ENCODE results near the gene NOTCH2.

The NOTCH2 gene

GRCh38 chr1:119893827-119894700 lies 175.4 kb downstream of the NOTCH2 start:
- no peak overlapping the region for H3K4me3 ChIP-seq (ENCODE audit: low read depth in 1 of 2, low read length in 2 of 2)
- H3K9me3 ChIP-seq (ENCODE audit: low read length) = no peaks in the 10 kb centered on the region
- no peak overlapping the region for H3K9ac ChIP-seq (ENCODE audit: low read length)
- H3K27ac ChIP-seq (ENCODE audit: low read depth, low read length) = no peak overlapping the region
- H3K36me3 ChIP-seq (ENCODE audit: insufficient read depth, low read length) = no peaks in the 10 kb centered on the region
- no peaks in the 10 kb centered on the region for H3K4me1 ChIP-seq (ENCODE audit: insufficient read depth, low read length)
- H3K27me3 ChIP-seq (ENCODE audit: control insufficient read depth in 1 of 2, insufficient read depth in 2 of 2, low read length in 2 of 2) = no peaks in the 10 kb centered on the region

GRCh38 chr1:119893238-119893791 lies 176.1 kb downstream of the NOTCH2 start:
- Histone ChIP-seq H3K9ac (ENCODE audit: low read length) (no peak overlapping the region), H3K4me1 (ENCODE audit: insufficient read depth, low read length) (no peaks in the 10 kb centered on the region), H3K27me3 (ENCODE audit: control insufficient read depth in 1 of 2, insufficient read depth in 2 of 2, low read length in 2 of 2) (no peaks in the 10 kb centered on the region), H3K9me3 (ENCODE audit: low read length) (no peaks in the 10 kb centered on the region), H3K27ac (ENCODE audit: low read depth, low read length) (no peak overlapping the region), H3K36me3 (ENCODE audit: insufficient read depth, low read length) (no peaks in the 10 kb centered on the region), H3K4me3 (ENCODE audit: low read depth in 1 of 2, low read length in 2 of 2) (no peak overlapping the region)

- Histone ChIP-seq H3K9ac (ENCODE audit: low read length) (no peak overlapping the region), H3K36me3 (ENCODE audit: insufficient read depth, low read length) (no peaks in the 10 kb centered on the region), H3K4me1 (ENCODE audit: insufficient read depth, low read length) (no peaks in the 10 kb centered on the region), H3K27me3 (ENCODE audit: control insufficient read depth in 1 of 2, insufficient read depth in 2 of 2, low read length in 2 of 2) (no peaks in the 10 kb centered on the region), H3K9me3 (ENCODE audit: low read length) (no peaks in the 10 kb centered on the region), H3K27ac (ENCODE audit: low read depth, low read length) (no peak overlapping the region), H3K4me3 (ENCODE audit: low read depth in 1 of 2, low read length in 2 of 2) (no peak overlapping the region)
Observed at GRCh38 chr1:119891386-119891785, 178.1 kb downstream of the NOTCH2 start.

- H3K9me3 ChIP-seq (ENCODE audit: low read length) = no peaks in the 10 kb centered on the region
Observed at GRCh38 chr1:119888476-119888875, 181.0 kb downstream of the NOTCH2 start.

GRCh38 chr1:119887427-119887826 lies 182.0 kb downstream of the NOTCH2 start:
- no peaks in the 10 kb centered on the region for H3K27me3 ChIP-seq (ENCODE audit: control insufficient read depth in 1 of 2, insufficient read depth in 2 of 2, low read length in 2 of 2)
- no peak overlapping the region for H3K4me3 ChIP-seq (ENCODE audit: low read depth in 1 of 2, low read length in 2 of 2)
- no peaks in the 10 kb centered on the region for H3K9me3 ChIP-seq (ENCODE audit: low read length)
- no peaks in the 10 kb centered on the region for H3K4me1 ChIP-seq (ENCODE audit: insufficient read depth, low read length)
- no peaks in the 10 kb centered on the region for H3K36me3 ChIP-seq (ENCODE audit: insufficient read depth, low read length)
- H3K9ac ChIP-seq (ENCODE audit: low read length) = no peak overlapping the region
- H3K27ac ChIP-seq (ENCODE audit: low read depth, low read length) = no peak overlapping the region

More at GRCh38 chr1:119888476-119888875, 181.0 kb downstream of the NOTCH2 start:
- Histone ChIP-seq H3K9ac (ENCODE audit: low read length) (no peak overlapping the region), H3K4me1 (ENCODE audit: insufficient read depth, low read length) (no peaks in the 10 kb centered on the region), H3K27ac (ENCODE audit: low read depth, low read length) (no peak overlapping the region), H3K36me3 (ENCODE audit: insufficient read depth, low read length) (no peaks in the 10 kb centered on the region), H3K27me3 (ENCODE audit: control insufficient read depth in 1 of 2, insufficient read depth in 2 of 2, low read length in 2 of 2) (no peaks in the 10 kb centered on the region), H3K4me3 (ENCODE audit: low read depth in 1 of 2, low read length in 2 of 2) (no peak overlapping the region)

GRCh38 chr1:119885903-119886783 lies 183.3 kb downstream of the NOTCH2 start:
- no peak overlapping the region for H3K9ac ChIP-seq (ENCODE audit: low read length)
- H3K27ac ChIP-seq (ENCODE audit: low read depth, low read length) = no peak overlapping the region
- no peaks in the 10 kb centered on the region for H3K9me3 ChIP-seq (ENCODE audit: low read length)

GRCh38 chr1:119884711-119885110 lies 184.8 kb downstream of the NOTCH2 start:
- Histone ChIP-seq H3K4me1 (ENCODE audit: insufficient read depth, low read length) (no peaks in the 10 kb centered on the region), H3K9me3 (ENCODE audit: low read length) (no peaks in the 10 kb centered on the region), H3K36me3 (ENCODE audit: insufficient read depth, low read length) (no peaks in the 10 kb centered on the region), H3K27me3 (ENCODE audit: control insufficient read depth in 1 of 2, insufficient read depth in 2 of 2, low read length in 2 of 2) (no peaks in the 10 kb centered on the region), H3K4me3 (ENCODE audit: low read depth in 1 of 2, low read length in 2 of 2) (no peak overlapping the region), H3K9ac (ENCODE audit: low read length) (no peak overlapping the region), H3K27ac (ENCODE audit: low read depth, low read length) (no peak overlapping the region)

More at GRCh38 chr1:119885903-119886783, 183.3 kb downstream of the NOTCH2 start:
- Histone ChIP-seq H3K27me3 (ENCODE audit: control insufficient read depth in 1 of 2, insufficient read depth in 2 of 2, low read length in 2 of 2) (no peaks in the 10 kb centered on the region), H3K36me3 (ENCODE audit: insufficient read depth, low read length) (no peaks in the 10 kb centered on the region), H3K4me3 (ENCODE audit: low read depth in 1 of 2, low read length in 2 of 2) (no peak overlapping the region), H3K4me1 (ENCODE audit: insufficient read depth, low read length) (no peaks in the 10 kb centered on the region)

- H3K27me3 ChIP-seq (ENCODE audit: control insufficient read depth in 1 of 2, insufficient read depth in 2 of 2, low read length in 2 of 2) = no peaks in the 10 kb centered on the region
- H3K27ac ChIP-seq (ENCODE audit: low read depth, low read length) = no peak overlapping the region
- no peaks in the 10 kb centered on the region for H3K4me1 ChIP-seq (ENCODE audit: insufficient read depth, low read length)
- H3K4me3 ChIP-seq (ENCODE audit: low read depth in 1 of 2, low read length in 2 of 2) = no peak overlapping the region
- no peak overlapping the region for H3K9ac ChIP-seq (ENCODE audit: low read length)
- no peaks in the 10 kb centered on the region for H3K36me3 ChIP-seq (ENCODE audit: insufficient read depth, low read length)
- H3K9me3 ChIP-seq (ENCODE audit: low read length) = no peaks in the 10 kb centered on the region
Observed at GRCh38 chr1:119883826-119884225, 185.6 kb downstream of the NOTCH2 start.

GRCh38 chr1:119882132-119883049 lies 187.1 kb downstream of the NOTCH2 start:
- H3K36me3 ChIP-seq (ENCODE audit: insufficient read depth, low read length) = no peaks in the 10 kb centered on the region
- no peaks in the 10 kb centered on the region for H3K4me1 ChIP-seq (ENCODE audit: insufficient read depth, low read length)
- H3K9me3 ChIP-seq (ENCODE audit: low read length) = no peaks in the 10 kb centered on the region
- H3K27ac ChIP-seq (ENCODE audit: low read depth, low read length) = no peak overlapping the region
- H3K4me3 ChIP-seq (ENCODE audit: low read depth in 1 of 2, low read length in 2 of 2) = no peak overlapping the region
- no peak overlapping the region for H3K9ac ChIP-seq (ENCODE audit: low read length)
- no peaks in the 10 kb centered on the region for H3K27me3 ChIP-seq (ENCODE audit: control insufficient read depth in 1 of 2, insufficient read depth in 2 of 2, low read length in 2 of 2)

- H3K9me3 ChIP-seq (ENCODE audit: low read length) = no peaks in the 10 kb centered on the region
- H3K9ac ChIP-seq (ENCODE audit: low read length) = no peak overlapping the region
- no peak overlapping the region for H3K27ac ChIP-seq (ENCODE audit: low read depth, low read length)
- H3K4me3 ChIP-seq (ENCODE audit: low read depth in 1 of 2, low read length in 2 of 2) = no peak overlapping the region
- H3K27me3 ChIP-seq (ENCODE audit: control insufficient read depth in 1 of 2, insufficient read depth in 2 of 2, low read length in 2 of 2) = no peaks in the 10 kb centered on the region
- no peaks in the 10 kb centered on the region for H3K36me3 ChIP-seq (ENCODE audit: insufficient read depth, low read length)
- H3K4me1 ChIP-seq (ENCODE audit: insufficient read depth, low read length) = no peaks in the 10 kb centered on the region
Observed at GRCh38 chr1:119879510-119880434, 189.7 kb downstream of the NOTCH2 start.

Data from muscle layer of colon (tissue), 2 donors.